Measurements from ENCODE around the gene ZNF621.
A peak's percentile ranks its signal among the peaks of the same experiment; 100 is the strongest.

ZNF621 gene

GRCh38 chr3:40583691-40584090 is 58.9 kb downstream of the ZNF621 start:
- no peak for TF ChIP-seq CTCF (IDR thresholded peaks at IDR 0.05; ENCODE audit: borderline replicate concordance, insufficient read depth, low read depth, low read length)
- no peak overlapping the region for H3K4me3 ChIP-seq (ENCODE audit: low read depth, low read length)

- TF ChIP-seq CTCF (IDR thresholded peaks at IDR 0.05; ENCODE audit: borderline replicate concordance, insufficient read depth, low read depth, low read length), result peak; percentile 97
- H3K4me3 ChIP-seq (ENCODE audit: low read depth, low read length), result no peak overlapping the region
These were observed 59.9 kb downstream of the ZNF621 start for GRCh38 chr3:40584625-40585189.

- no peak for TF ChIP-seq CTCF (IDR thresholded peaks at IDR 0.05; ENCODE audit: borderline replicate concordance, insufficient read depth, low read depth, low read length)
These were observed 60.7 kb downstream of the ZNF621 start for GRCh38 chr3:40585381-40586016.

GRCh38 chr3:40586901-40587300 is 62.1 kb downstream of the ZNF621 start:
- TF ChIP-seq CTCF (IDR thresholded peaks at IDR 0.05; ENCODE audit: borderline replicate concordance, insufficient read depth, low read depth, low read length), result no peak
- no peak overlapping the region for H3K4me3 ChIP-seq (ENCODE audit: low read depth, low read length)

More at GRCh38 chr3:40585381-40586016, 60.7 kb downstream of the ZNF621 start:
- H3K4me3 ChIP-seq (ENCODE audit: low read depth, low read length), result no peak overlapping the region

GRCh38 chr3:40588406-40588805 is 63.6 kb downstream of the ZNF621 start:
- no peak for TF ChIP-seq CTCF (IDR thresholded peaks at IDR 0.05; ENCODE audit: borderline replicate concordance, insufficient read depth, low read depth, low read length)
- no peak overlapping the region for H3K4me3 ChIP-seq (ENCODE audit: low read depth, low read length)
